Effector CD8-positive, alpha-beta T cell (primary cell): Measurements from ENCODE around the gene SIN3B.

Experiments
- DNase-seq: peaks from one replicate; lab custom pipeline; 2025; lab: John Stamatoyannopoulos, UW

SIN3B gene

DNA sequence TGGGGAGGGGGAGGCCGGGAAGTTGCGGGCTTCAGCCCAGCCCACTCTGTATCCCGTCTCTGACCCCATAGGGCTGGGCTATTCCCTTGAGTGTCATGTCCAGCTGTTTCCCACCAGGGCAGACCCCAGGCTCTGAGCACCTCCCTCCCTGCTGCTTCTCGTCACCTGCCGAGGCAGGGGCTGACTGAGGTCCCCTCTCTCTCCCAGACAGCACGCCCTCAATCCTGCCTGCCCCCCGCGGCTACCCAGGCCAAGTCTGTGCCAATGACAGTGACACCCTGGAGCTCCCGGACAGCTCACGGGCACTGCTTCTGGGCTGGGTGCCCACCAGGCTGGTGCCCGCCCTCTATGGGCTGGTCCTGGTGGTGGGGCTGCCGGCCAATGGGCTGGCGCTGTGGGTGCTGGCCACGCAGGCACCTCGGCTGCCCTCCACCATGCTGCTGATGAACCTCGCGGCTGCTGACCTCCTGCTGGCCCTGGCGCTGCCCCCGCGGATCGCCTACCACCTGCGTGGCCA lies 60.2 kb downstream of the SIN3B start:
- DNase-seq = no peak

DNA sequence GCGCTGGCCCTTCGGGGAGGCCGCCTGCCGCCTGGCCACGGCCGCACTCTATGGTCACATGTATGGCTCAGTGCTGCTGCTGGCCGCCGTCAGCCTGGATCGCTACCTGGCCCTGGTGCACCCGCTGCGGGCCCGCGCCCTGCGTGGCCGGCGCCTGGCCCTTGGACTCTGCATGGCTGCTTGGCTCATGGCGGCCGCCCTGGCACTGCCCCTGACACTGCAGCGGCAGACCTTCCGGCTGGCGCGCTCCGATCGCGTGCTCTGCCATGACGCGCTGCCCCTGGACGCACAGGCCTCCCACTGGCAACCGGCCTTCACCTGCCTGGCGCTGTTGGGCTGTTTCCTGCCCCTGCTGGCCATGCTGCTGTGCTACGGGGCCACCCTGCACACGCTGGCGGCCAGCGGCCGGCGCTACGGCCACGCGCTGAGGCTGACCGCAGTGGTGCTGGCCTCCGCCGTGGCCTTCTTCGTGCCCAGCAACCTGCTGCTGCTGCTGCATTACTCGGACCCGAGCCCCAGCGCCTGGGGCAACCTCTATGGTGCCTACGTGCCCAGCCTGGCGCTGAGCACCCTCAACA lies 60.8 kb downstream of the SIN3B start:
- DNase-seq = no peak

DNA sequence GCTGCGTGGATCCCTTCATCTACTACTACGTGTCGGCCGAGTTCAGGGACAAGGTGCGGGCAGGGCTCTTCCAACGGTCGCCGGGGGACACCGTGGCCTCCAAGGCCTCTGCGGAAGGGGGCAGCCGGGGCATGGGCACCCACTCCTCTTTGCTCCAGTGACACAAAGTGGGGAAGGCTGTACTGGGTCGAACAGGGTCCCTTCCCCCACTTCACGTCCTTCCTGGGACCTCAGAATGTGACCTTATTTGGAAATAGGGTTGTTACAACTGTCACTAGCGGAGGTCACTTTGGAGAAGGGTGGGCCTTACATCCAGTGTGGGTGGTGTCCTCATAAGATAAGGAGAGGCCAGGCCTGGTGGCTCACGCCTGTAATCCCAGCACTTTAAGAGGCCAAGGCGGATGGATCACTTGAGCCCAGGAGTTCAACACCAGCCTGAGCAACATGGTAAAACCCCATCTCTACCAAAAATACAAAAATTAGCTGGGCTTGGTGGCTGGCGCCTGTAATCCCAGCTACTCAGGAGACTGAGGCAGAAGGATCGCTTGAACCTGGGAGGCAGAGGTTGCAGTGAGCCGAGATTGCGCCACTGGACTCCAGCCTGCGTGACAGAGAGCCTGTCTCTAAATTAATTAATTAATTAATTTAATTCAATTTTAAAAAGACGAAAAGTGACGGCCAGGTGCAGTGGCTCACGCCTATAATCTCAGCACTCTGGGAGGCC lies 61.4 kb downstream of the SIN3B start:
- no peak for DNase-seq

DNA sequence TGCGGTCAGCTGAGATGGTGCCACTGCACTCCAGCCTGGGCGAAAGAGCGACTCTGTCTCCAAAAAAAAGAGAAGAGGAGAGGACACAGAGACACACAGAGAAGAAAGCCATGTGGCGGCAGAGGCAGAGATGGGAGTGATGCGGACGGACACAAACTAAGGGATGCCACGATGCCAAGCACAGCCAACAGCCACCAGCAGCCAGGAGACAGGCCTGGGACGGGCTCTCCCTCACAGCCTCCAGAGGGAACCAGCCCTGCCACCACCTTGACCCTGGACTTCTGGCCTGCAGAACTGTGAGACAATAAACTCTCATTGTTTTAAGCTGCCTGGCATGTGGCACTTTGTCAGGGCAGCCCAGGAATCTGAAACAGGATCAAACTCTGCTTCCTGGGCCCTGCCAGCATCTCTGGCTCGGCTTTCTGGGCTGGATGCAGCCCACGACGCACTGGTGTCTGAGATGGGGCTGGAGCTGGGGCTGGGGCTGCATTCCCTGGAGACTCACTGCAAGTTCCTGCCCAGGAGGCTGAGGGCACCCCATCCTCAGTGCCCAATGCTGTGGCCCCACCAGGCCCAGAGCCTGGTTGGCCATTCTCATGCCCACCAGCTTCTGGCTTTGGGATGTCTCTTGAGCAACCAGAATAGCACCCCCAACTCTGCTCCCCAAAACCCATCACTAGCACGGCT lies 62.6 kb downstream of the SIN3B start:
- no peak for DNase-seq

DNA sequence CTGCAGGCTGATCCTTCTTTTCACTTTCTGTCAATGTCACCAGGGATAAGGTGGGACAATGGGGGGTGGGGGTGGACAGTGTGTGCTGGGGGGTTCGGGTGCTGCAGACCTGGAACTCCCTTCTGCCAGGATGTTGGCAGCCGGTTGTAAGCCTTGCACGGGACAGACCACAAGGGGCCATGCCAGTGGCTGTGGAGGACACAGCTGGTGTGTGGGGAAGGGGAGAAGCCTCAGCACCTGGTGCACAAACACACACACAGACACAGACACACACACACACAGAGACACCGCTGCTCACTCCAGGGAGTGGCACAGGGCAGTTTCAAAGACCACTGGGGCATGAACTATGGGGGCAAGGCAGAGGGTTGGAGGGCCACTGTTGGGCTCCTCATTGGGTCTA lies 63.2 kb downstream of the SIN3B start:
- no peak for DNase-seq

DNA sequence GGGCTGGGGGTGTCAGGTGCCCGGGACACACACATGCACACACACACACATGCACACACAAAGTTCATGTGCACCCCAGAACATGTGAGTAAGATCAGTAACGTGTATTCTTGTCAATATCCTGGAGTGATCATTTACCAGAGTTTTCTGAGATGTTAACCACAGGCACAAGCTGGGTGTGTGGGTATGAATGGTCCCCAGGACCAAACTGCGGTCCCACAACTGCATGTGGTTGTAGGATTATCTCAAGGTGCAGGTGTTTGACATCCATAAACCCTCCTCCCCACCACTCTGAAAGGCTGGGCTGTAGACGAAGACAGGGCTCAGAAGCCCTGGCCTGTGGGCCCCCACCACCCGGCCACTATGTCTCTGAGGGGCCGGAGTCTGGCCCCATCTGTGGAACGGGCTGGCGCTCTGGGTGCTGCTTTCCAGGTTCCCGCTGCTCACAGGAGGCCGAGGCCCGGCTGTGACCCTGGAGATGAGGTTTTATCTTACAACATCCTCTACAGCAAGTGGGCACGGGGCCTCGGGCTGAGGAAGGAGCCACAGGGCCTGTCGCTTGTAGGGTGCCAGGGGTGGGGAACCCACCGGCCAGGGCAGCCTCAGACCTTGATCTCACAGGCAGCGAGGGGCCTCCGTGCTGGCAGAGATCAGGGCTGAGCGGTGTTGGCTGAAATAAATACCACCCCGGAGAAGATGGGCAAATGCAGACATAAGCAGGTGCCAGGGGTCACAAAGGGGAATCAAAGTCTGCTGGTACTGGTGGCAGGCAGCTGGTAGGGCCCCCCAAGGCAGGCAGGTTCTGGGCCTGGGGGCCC lies 63.9 kb downstream of the SIN3B start:
- DNase-seq = no peak

DNA sequence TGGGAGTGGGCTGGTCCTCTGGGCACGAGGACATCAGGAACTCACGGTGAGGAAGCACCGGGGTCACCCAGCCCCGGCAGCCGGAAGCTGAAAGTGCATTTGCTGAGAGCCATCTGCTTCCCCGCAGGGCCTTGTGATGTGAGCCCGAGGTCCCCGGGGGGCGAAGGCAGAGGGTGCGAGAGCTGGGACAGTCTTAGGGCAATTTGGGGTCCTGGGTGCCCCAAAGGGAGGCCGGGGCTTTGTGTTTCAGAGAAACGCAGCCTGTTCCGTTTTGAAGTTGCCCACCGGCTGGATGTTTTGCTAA lies 64.4 kb downstream of the SIN3B start:
- DNase-seq = no peak

DNA sequence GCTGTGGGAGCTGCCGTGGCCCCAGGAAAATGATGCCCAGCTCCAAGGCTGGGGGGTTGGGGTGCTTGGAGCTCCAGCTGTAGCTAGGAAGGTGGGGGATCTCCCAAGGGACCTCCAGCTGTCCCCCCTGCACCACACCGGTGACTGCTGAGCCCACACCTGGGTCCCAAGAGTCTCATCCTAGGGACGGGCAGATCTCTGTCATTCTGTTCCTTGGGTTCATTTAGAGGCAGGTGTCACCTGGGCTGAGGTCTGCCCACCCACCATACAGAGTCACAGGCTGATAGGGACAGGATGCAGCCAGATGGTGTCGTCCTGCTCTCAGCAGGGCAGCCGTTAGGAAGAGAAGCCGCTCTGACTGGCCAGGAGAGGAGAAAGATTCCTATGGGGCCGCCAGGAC lies 64.9 kb downstream of the SIN3B start:
- DNase-seq = no peak

DNA sequence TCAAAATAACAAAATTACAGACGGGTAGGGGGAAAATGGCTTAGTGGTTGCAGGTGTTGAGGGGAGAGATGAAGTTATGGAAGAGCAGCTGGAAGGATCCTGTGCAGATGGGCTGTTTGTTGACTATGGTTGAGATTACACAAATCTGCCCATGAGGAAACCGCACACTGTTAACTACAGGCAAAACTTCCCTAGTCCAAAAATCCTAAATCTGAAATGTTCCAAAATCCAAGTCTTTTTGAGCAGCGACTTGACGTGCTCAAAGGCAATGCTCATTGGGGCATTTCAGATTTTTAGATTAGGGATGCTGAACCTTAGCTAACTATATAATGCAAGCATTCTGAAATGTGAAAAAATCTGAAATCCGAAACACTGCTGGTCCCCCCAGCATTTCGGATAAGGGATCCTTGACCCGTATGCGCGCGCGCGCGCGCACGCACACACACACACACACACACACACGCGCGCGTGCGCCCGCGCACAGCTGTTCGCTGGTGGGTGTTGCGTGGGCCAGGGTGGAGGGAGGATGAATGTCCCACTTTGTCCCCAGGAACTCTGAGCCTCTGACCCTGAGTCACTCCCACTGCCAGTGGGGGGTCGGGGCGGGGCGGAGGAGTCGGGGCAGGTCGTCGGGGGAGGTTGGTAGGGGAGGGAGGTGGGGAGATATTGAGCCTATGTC lies 66.4 kb downstream of the SIN3B start:
- DNase-seq = no peak

DNA sequence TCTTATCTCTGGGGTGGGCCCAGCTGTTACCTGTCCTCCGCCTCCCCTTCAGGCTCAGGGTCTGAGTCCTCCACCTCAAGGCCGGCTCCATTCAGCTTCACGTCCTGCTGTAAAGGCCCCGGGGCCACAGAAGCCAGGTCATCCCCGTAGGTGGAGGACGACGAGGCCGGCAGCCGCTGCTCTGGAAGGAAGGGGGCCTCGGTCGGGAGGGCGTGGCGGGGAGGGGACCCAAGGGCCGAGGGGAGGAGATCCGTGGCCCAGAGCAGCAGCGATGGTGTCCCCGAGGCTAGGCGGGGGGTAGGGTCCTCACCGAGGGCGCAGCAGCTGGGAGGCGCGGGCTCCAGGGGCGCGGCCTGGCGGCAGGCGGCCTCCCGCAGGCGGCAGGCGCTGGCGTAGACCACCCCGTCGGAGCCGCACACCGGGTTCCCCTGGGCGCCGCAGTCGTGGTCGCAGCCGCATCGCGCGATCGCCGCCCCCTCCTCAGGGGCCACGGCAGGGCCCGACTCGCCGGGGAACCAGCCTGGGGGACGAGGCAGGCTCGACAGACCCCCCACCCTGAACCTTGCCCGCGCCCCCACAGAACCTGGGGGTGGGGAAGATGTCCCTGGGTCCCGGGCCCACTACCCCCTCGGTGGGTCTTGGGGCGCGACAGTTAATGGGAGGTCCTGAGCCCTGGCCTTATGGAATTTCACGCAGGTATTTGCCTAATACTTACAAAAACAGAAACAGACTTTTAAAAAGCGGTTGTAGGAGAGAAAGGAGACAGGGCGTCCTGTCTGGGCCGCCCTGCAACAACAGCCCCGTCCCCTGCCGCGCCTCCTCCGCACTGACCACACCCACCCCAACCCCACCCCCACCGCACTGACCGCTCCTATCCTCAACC lies 67.2 kb downstream of the SIN3B start:
- DNase-seq = no peak

DNA sequence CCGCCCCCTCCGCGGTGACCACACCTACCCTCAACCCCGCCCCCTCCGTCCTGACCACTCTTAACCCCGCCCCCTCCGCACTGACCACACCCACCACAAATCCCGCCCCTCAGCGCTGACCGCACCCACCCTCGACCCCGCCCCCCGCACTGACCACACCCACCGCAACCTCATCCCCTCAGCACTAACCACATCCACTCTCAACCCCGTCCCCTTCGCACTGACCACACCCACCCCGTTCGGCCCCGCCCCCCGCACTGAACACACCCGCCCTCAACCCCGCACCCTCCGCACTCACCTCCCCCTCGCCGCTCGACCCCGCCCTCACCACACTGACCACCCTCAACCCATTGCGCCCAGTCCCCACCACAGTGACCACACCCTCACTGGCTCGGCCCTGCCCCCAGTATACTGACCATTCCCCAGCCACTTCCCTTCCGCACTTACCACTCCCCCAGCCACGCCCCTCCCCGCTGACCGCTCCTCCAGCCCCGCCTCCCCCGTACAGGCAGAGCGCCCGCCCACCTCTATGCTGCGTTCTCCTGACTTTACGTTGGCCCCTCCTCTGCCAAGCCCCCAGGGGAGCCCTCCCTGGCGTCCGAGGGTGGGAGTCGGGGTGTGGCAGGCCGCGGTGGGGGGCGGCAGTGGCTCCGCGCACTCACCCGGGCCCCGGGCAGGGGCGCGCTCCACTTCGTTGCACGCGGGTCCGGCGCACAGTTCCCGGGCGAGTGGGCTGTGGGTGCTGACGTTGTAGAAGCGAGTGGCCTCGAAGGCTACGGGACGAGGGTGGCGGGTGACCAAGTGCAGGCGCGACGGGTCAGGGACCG lies 68.0 kb downstream of the SIN3B start:
- DNase-seq = peak; percentile 43

DNA sequence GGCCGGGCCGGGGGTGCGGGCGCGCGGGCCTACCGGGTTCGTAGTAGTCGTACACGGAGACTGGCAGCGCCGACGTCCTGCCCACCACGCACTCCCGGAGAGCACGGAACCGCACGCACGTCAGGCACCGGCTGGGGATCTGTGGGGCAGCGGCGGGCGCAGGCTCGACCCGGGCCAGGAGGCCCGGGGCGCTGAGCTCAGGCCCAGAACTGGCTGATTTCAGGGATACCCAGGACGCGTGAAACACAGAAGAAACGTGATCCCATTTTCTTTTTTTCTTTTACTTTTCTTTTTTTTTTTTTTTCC lies 68.6 kb downstream of the SIN3B start:
- no peak for DNase-seq

DNA sequence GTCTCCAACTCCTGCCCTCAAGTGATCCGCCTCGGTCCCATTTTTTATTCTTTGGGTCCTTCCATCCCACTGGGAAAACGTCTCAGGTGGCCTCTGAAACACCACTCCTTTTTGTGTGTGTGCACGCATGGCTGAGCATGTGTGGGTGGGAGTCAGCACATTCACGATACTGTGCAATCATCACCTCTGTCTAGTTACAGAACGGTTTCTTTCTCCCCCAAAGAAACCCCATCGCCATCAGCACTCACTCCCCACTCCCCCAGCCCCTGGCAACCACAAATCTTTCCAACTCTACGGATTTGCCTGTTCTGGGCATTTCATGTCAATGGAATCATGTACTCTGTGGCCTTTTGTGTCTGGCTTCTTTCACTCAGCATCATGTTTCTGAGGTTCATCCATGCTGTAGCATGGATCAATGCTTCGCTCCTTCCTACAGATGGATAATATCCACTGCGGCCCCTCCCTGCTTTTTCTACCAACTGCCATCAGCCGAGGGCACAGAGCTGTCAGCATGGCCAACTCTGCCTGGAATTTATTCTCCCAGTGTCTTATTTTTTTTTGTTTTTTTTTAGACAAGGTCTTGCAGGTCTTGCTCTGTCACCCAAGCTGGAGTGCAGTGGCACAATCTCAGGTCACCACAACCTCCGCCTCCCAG lies 69.3 kb downstream of the SIN3B start:
- DNase-seq = no peak

DNA sequence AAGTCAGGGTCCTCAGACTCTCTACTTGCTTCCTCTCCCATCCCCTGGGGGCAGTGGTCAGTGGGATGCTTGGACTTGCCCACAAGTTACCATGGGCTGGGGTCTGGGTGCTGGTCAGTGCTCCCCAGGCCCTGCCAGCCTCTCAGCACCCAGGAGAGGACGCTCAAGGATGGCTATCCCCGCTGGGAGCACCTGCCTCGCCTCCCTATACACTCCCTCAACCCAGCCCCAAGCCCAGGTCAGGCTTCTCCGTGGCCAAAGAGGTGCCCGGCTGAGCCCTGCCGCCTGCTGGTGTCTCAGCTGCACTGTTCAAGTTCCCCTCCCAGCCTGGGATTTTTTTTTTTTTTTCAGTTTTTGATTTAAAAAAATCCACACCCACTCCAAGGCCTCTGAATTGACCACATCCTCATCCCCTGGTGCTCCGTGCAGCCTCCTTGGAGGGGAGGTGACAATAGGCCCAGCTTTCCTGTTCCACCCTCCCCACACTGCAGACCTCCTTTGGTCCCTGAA lies 70.4 kb downstream of the SIN3B start:
- no peak for DNase-seq

DNA sequence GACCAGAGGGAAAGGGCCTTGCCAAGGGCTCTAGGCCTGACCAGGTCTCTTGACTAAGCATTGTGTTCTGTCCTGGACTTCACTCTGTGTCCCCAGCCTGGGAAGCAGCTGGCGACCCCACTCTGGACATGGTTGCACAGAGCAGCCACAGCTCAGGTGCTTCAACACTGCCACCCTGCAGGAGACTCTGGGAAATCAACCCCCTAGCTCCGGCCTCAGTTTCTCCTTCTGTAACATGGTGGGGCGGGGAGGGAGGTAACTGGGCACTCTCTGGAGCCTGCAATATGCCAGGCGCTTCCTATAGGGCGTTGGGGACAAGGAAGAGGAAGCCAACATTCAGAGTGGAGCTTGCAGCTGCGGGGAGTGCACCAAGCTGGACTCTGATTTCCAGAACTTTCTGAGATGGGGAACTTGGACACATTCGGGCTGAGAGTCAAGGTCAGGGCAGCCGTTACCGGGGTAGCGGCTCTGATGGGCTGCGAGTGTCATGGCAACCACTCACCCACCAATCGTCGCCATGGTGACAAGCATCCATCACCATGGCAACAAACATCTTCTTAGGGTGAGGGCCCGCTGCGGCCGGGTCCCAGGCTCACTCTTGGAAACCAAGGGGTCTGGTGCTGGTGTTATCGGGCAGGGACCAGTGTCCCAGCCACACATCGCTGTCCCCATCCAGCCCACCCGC lies 72.4 kb downstream of the SIN3B start:
- DNase-seq = no peak

DNA sequence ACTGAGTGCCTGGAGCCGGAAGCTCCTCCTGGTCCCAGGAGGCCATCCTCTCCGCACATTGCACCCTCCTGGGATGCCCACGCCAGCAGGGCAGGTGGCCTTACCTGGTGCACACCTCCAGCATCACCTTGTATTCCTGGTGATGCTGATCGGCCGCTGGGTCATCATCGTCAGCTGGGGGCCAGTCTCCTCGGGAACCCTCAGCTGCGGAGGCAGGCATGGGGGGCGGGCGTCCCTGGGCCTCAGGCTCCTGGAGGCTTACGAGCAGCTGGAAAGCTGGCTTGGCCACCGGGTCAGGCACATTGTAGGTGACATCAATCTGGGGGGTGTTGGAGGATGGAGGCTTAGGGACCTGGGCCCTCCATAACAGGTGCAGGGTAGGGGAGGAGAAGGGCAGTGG lies 73.3 kb downstream of the SIN3B start:
- DNase-seq = no peak

DNA sequence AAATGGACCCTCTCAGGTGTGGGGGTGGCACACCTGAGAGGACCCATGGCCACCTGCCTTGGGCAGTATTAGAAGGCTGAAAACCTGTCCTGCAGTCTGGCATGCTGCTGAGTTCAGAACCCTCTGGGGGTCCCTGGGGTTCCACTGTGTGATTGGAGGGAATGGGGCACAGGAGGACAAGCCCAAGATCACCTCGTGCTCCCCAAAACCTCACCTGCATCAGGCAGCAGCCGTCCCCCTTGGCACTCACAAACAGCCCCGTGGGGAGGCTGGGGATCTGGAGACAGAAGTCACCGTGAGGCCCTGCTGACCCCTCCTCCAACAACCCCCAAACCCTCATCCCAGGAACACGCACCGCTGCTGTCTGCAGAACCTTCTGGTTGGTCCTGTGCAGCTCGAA lies 74.1 kb downstream of the SIN3B start:
- DNase-seq = no peak

DNA sequence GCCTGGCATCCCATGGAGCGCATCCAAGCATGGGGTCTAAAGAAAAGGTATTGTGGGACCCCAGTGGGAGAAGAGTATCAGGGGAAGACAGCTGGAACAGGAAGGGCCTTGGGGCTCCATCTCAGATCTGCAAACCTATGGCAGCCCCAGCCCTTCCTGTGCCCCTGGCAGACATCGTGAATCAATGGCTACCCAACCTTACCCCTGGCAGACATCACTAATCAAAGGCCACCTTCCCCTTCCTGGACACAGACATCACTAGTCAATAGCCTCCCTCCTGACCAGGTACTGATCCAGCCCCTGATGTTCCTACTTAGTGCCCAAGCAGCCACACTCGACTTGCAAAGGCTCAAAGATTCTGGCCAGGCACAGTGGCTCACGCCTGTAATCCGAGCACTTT lies 75.4 kb downstream of the SIN3B start:
- no peak for DNase-seq

DNA sequence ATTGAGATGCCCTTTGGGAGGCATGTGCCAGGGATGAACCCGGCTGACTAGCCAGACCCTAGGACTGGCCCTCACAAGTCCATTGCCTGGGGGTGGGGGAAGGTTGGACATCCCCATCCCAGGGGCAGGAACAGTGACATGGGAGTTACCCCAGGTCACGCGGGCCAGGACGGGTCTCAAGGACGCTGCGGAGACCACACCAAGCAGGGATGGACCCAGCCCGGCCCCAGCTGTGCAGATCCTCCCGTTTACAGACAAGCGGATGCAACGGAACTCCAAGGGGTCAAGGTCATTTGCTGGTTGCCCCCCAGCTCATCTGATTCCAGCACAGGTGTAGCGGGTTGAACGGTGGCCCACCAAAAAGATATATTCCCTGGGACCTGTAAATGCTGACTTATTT lies 79.6 kb downstream of the SIN3B start:
- no peak for DNase-seq
